ENCODE data around the gene TBCK.
"Not testable (repeated sequence)": the region's sequence is repeated elsewhere in the genome, so short reads cannot be mapped to it uniquely, and the experiment has no call there.

Gene TBCK

DNA sequence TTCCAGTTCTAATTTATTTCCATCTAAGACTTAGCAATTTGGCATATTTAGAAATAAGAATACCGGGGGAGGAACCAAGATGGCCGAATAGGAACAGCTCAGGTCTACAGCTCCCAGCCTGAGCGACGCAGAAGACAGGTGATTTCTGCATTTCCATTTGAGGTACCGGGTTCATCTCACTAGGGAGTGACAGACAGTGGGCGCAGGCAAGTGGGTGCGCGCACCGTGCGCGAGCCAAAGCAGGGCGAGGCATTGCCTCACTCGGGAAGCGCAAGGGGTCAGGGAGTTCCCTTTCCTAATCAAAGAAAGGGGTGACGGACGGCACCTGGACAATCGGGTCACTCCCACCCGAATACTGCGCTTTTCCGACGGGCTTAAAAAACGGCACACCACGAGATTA is 102.7 kb downstream of the TBCK start:
- not testable (repeated sequence) for DNase-seq (ENCODE audit: low read depth)

DNA sequence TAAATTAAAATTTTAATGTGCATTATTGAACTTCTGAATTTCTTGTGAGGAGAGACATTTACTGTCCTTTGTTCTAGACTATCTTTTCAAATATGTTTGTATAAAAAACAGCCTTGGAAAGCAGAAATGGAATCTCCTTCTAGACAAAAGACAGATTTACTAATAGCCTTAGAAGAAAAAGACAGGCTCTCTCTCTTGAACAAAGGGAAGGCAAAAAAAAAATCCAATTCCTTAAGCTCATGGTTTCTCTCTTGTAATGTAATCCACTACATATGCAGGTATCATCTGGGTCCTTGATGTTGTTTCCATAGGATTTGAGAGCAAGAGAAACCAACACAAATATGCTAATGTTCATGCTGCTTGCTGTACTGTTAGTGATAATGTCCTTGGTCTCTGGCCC is 106.0 kb downstream of the TBCK start:
- no peak for DNase-seq (ENCODE audit: low read depth)

DNA sequence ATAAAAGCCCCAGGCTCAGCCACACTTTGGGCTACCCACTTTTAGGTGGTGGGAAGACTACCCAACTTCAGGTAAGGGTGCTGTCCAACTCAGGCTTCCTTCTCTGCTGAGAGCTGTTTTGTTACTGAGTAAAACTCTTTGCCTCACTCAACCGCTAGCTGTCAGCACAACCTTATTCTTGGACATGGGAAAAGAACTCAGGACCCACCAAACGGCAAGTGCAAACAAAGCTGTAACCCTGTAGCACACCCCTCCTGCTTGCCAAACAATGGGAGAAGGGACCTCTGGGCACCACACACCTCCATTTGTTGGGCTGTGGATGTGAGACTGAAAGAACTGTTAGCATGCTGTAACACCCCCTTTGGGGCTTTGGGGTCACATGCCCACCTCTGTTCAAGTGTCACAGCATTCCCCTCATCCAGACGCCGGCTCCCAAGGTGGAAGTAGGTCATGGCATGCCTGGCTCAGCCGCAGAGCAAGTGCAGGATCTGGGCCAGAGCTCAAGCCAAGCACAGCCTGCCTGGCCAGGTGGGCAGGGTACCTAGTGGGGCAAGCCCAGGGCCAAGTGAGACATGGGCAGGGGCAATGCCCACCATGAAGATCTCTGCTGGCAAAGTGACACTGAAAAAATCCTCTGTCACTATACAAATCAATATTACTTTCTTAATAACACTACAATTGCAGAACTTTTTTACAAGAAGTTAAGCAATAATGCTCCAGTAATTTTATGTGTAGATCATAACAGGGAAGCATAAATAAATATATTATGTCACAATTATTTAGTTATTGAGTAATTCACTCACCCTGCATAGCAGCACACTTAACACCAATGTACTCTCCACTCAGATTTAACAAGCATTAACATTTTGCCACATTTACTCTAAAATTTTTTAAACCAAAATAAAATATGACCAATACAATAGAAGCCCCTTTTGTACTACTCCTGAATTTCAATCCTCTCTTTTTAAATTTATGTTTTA is 107.2 kb downstream of the TBCK start:
- no peak for DNase-seq (ENCODE audit: low read depth)

DNA sequence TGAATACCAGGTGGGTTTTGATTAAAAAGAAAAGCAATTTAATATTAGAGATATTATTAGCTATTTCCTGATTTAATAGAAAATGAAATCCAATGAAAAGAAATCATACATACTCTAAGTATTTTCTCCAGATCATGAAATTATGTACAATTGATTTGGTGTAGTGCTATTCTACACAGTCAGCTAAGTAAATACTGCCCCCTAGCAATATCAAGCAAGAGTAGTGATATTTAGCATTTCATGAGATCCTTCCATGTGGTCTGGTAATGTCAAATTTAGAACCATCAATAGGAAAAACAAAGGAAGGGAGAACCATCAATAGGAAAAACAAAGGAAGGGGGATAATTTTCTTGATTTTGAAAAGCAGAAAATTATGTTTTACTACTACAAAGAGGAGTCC is 114.6 kb downstream of the TBCK start:
- no peak for DNase-seq (ENCODE audit: low read depth)

DNA sequence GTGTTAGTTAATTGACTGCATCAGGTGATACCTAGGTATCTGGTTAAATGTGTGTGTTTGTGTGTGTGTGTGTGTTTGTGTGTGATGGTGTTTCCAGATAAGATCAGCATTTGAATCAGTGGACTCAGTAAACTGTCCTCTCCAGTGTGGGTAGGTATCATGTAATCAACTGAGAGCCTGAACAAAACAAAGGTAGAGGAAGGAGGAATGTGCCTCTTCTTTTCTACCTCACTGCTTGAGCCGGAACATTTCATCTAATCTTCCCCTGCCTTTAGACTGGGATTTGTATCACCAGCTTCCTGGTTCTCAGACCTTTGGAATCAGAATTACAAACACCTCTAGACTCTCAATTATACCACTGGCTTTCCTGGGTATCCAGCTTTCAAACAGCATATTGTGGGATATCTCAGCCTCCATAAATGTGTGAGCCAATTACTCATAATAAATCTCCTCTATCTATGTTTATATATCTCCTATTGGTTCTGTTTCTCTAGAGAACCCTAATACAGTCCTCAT is 120.5 kb downstream of the TBCK start:
- DNase-seq (ENCODE audit: low read depth) = no peak

DNA sequence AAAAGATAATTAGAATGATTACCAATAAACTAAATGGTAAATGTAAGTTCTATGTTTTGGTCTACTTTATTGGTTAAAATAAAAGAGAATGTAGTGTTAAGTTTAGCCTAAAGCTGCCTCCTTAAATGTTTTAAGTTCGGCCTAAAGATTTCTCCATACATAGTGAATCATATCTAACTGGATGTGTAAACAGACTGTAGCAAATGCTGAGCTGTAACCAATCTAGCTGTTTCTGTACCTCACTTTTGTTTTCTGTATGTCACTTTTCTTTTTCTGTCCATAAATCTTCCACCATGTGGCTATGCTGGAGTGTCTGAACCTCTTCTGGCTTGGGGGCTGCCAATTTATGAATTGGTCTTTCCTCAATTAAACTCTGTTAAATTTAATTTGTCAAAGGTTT is 121.2 kb downstream of the TBCK start:
- no peak for DNase-seq (ENCODE audit: low read depth)

DNA sequence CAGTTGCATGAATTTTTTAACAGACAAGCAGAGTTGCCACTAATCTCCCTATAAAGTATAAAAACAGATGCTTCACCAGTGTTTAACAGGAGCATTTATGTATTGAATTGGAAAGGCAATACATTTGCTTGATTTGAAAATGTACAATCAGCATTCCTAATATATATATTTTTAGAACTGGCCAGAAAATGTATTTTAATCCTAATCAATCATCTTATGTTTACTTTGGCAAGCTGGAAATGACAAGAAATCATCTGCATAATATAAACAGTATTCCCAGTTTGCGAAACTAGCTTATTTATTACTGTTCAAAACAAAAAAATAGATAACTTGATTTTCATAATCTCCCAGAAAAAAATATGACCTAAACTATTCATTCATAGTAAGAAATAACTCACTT is 123.9 kb downstream of the TBCK start:
- DNase-seq (ENCODE audit: low read depth) = no peak

DNA sequence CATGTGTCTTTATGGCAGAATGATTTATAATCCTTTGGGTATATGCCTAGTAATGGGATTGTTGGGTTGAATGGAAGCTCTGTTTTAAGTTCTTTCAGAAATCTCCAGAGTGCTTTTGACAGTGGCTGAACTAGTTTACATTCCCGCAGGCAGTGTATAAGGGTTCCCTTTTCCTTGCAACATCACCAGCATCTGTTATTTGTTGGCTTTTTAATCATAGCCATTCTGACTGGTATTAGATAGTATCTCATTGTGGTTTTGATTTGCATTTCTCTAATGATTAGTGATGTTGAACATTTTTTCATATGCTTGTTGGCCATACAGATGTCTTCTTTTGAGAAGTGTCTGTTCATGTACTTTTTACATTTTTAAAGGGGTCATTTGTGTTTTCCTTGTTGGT is 129.8 kb downstream of the TBCK start:
- DNase-seq (ENCODE audit: low read depth) = no peak

DNA sequence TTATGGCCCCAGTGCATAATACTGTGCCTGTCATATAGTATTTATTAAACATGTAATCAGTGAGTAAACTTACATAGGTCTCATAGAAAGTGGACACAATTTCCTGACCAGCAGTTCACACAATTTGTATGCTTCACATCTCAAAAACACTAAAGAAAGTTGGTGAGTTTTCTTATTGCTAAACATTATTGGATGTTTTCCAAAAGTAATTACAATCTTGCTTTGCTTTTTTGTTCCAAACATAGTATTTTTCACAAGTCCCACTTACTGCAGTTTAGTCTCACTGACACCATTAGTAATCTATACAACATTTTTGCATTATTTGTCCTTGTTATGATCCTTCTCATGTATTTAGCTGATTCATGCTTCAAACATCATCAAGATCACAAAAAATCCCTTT is 132.5 kb downstream of the TBCK start:
- DNase-seq (ENCODE audit: low read depth) = no peak

DNA sequence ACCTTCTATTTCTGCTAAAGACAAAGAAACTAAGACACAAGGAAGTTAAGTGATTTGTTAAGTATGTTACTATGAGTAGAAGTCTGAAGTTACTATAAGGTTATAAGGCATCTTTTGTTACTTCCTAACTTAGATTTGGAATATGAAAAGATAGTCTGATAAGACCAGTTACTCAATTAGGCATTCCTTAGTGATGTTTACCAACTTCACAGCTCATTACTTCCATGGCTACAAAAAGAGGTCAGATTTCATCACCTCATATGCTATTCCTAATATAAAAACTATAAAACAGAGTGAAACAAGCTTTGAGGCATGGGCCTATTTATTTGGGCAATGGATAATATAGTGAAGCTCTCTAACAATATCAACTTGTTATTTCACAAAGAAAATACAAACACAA is 143.1 kb downstream of the TBCK start:
- no peak for DNase-seq (ENCODE audit: low read depth)

DNA sequence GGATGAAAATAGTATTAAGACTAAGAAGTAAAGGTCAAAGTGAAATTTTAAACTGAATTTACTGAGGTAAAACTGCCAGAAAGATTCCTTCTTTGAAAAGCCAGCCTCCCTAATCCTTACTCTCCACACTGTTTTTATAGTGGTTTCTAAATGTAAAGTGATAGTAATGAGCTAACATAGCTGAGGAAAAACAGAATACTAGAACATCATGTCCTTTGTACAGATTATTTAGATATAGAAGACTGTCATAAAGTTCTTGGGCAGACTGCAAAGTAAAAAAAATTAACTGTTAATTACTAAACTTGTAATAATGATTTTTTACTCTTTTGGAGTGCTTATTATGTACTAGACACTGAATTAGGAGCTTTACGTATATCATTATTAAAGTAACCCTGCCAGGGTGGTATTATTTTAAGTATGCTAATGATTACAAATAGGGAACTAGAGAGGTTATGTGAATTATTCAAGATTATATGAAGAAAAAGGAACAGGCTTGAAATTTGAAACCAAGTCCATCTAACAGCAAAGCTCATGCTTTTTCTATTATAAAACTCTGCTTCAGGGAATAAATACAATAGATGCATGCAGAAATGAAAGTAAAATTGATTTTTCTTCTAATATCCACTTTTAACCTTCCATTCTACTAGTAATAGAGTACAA is 150.5 kb downstream of the TBCK start:
- no peak for DNase-seq (ENCODE audit: low read depth)

DNA sequence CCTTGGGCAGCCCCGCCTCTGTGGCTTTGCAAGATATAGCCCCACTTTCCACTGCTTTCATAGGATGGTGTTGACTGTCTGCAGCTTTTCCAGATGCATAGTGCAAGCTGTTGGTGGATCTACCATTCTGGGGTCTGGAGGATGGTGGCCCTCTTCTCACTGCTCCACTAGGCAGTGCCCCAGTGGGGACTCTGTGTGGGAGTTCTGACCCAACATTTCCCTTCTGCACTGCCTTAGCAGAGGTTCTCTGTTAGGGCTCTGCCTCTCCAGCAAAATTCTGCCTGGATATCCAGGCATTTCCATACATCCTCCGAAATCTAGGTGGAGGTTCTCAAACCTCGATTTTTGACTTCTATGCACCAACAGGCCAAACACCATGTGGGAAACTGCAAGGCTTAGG is 153.7 kb downstream of the TBCK start:
- no peak for DNase-seq (ENCODE audit: low read depth)

DNA sequence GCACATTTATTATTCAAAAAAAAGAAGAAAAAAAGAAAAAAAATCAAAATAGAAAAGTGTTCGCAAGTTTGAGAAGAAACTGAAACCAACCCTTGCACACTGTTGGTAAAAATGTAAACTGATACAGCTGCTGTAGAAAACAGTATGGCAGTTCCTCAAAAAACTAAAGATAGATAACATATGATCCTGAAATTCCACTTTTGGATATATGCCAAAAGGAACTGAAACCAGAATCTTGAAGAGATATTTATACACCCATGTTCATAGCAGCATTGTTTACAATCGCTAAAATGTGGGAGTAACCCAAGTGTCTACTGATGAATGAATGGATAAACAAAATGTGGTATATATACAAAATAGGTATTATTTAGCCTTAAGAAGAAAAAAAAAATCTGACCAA is 155.4 kb downstream of the TBCK start:
- no peak for DNase-seq (ENCODE audit: low read depth)

DNA sequence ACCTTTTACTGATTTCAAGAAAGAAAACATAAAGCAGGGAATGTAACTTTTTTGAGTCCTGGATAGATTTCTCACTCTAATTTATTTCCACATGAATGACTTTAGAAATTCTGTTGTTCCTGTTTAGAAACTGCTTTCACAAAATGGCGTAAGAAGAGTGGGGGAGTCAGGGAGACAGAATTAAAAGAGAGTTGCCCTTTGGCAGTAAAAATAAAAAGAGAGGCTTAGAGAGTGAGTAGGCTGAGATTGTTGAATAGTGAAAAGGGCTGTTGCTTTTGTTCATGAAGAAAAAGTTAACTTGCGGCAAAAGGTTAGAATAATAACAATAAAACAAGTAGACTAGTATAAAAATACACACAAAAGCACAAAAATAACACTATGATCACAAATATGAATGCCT is 166.1 kb downstream of the TBCK start:
- no peak for DNase-seq (ENCODE audit: low read depth)

DNA sequence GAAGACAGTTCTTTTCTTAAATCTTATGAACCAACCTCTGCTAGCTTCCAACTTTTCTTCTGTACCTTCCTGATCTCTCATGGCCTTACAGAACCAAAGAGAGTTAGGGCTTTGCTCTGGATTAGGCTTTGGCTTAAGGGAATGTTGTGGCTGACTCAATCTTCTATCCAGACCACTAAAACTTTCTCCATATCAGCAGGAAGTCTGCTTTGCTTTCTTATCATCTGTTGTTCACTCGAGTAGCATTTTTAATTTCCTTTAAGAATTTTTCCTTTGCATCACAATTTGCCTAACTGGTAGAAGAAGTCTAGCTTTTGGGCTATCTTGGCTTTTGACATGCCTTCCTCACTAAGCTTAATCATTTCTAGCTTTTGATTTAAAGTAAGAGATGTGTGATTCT is 167.0 kb downstream of the TBCK start:
- DNase-seq (ENCODE audit: low read depth) = no peak

DNA sequence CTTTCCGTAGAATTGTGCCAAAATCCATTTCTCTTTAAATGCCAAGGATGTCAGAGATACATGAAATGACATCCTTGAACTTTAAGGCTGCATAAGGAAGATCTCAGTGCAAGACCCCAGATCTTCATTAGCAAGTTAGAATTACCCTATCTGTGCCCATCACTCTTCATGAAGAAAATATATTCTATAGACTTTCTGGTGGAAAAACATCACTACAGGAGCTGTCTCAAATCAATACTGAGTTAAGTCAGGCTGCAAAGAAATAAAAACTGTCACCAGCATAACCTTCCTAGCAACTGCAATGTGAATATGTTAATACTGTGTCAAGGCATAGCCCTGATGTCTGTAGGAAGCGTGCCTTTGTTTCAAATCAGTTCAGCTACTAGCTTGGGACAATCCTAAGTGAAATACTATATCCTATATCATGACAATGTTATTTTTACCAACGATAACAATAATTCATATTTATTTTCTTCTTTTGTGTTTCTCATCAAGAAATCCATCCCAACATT is 173.3 kb downstream of the TBCK start:
- DNase-seq (ENCODE audit: low read depth) = no peak

DNA sequence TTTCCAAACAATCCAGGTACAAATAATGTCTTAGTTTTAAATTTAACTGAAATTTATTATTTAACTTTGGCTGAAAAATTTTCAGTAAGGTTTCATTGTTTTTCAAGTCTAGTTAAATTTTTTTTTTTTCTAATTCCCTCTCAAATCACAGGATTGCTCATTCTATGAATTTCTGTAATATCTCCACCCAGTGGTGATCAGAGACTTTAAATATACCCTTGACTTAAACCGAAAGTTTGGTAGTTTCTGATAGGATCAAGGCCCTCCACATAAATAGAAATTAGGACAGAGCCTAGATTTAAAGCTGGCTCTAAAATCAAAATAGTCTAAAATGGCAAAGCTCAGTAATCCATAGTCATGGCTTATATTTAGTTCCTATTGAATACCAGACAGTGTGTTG is 175.4 kb downstream of the TBCK start:
- DNase-seq (ENCODE audit: low read depth) = no peak

DNA sequence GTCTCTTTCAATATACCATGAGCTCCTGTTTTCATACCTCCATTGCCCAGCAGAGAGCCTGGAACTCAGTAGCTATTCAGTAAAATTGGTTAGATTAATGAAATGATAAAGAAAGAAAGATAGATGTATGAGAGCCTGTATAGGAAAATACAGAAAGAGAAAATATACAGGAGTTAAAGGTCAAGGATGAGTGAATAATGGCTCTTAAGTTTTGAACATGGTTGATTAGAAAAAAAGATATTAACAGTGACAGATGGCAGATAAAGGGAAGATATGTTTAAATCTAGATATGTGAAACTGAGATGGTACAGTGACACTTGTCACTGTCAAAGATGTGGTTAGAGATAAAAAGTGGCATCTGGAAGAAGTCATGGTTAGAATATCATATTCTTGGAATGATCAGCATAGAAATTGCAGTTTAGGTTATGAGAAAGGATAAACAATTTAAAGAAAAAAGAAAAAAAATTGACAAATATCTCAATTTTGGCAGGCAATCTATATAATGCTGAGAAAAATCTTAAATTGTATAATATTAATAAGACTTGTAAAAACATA is 179.2 kb downstream of the TBCK start:
- no peak for DNase-seq (ENCODE audit: low read depth)

DNA sequence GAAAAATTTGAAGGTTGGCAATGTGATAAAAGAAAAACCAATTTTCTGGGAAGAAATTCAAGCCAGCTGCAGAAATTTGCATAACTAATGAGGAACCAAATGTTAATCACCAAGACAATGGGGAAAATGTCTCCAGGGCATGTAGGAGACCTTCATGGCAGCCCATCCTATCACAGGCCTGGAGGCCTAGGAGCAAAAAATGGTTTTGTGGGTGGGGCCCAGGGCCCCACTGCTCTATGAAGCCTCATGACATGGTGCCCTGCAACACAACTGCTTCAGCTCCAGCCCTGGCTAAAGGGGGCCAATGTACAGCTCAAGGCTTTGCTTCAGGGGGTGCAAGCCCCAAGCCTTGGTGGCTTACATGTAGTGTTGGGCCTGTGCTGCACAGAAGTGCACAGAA is 184.0 kb downstream of the TBCK start:
- DNase-seq (ENCODE audit: low read depth) = no peak

DNA sequence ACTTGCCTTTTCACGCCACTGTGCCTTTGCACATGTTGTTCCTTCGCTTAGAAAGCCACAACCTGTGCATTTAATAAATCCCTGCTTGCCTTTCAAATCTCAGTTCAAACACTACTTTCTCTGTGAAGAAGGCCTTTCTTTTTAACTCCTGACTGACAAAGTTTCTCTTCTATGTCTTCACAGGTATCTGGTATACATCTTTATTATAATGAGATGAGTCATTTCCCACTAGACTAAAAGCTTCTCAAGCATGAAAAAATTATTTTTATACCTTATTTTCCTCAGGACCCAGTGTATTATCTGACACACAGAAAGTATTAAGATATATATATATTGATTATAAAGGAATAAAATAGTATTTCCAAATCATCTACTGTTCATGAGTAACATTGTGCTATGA is 189.9 kb downstream of the TBCK start:
- DNase-seq (ENCODE audit: low read depth) = no peak

DNA sequence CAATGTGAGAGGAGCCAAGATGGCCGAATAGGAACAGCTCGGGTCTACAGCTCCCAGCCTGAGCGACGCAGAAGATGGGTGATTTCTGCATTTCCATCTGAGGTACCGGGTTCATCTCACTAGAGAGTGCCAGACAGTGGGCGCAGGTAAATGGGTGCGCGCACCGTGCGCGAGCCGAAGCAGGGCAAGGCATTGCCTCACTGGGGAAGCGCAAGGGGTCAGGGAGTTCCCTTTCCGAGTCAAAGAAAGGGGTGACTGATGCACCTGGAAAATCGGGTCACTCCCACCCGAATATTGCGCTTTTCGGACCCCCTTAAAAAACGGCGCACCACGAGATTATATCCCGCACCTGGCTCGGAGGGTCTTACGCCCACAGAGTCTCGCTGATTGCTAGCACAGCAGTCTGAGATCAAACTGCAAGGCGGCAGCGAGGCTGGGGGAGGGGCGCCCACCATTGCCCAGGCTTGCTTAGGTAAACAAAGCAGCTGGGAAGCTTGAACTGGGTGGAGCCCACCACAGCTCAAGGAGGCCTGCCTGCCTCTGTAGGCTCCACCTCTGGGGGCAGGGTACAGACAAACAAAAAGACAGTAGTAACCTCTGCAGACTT is 196.0 kb downstream of the TBCK start:
- not testable (repeated sequence) for DNase-seq (ENCODE audit: low read depth)

DNA sequence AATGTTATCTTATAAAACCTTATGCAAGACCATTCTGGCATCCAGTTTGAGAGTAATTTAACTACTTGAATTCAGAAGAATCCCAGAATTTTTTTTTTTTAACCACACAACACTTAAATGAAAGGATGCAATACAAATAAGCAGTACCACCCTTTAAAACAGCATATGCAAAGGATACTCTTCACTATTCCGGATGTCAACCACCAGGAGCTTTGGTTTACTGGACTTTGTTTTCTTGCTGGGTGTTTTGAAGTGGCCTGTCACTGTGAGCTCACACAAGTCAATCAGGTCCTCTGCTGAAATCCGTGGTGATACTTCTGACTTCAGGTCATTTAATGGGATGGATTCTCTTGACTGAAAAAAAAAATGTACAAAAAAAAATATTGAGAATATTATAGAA is 200.0 kb downstream of the TBCK start:
- no peak for DNase-seq (ENCODE audit: low read depth)
